ENCODE data around the gene UTS2R.
A peak's percentile ranks its signal among the peaks of the same experiment; 100 is the strongest.

The UTS2R gene

GRCh38 chr17:82371333-82372248 lies at the start of gene UTS2R:
Gene UTS2R, plus strand, starts transcription at chr17:82371765. Its CDS starts 2,560 bp downstream, at chr17:82374325.
- Histone ChIP-seq H3K4me3 (ENCODE audit: insufficient read length, low read depth) (peak within 1 kb of the TSS; percentile 33), H3K27me3 (ENCODE audit: insufficient read depth, insufficient read length) (peaks cover 33% of the 10 kb centered on the region), H3K4me1 (ENCODE audit: insufficient read depth, insufficient read length) (peaks cover 10% of the 10 kb centered on the region), H3K9me3 (ENCODE audit: insufficient read depth, low read length) (no peaks in the 10 kb centered on the region; the same call in 1 of the 2 replicates), H3K9ac (ENCODE audit: insufficient read length, low read depth) (peak within 1 kb of the TSS; percentile 67), H3K36me3 (ENCODE audit: insufficient read depth, insufficient read length, low read length) (no peaks in the 10 kb centered on the region)
- no peak for DNase-seq (ENCODE audit: low read depth, low spot score)
- no peak for TF ChIP-seq SUZ12 (IDR thresholded peaks at IDR 0.05; ENCODE audit: extremely low read depth, insufficient read depth, insufficient read length)
- no peak for TF ChIP-seq YY1 (IDR thresholded peaks at IDR 0.05; ENCODE audit: insufficient read depth, insufficient read length)
- no peak for TF ChIP-seq ZNF274 (IDR thresholded peaks at IDR 0.05; ENCODE audit: low read depth, low read length)

GRCh38 chr17:82321947-82322466 lies 49.6 kb upstream of the UTS2R start:
- no peak for DNase-seq (ENCODE audit: low read depth, low spot score)
- Histone ChIP-seq H3K27me3 (ENCODE audit: insufficient read depth, insufficient read length) (peaks cover 11% of the 10 kb centered on the region), H3K36me3 (ENCODE audit: insufficient read depth, insufficient read length, low read length) (no peaks in the 10 kb centered on the region), H3K9me3 (ENCODE audit: insufficient read depth, low read length) (peaks cover 8% of the 10 kb centered on the region), H3K9ac (ENCODE audit: insufficient read length, low read depth) (peak overlapping the region; percentile 27), H3K4me3 (ENCODE audit: insufficient read length, low read depth) (no peak overlapping the region), H3K4me1 (ENCODE audit: insufficient read depth, insufficient read length) (peaks cover 39% of the 10 kb centered on the region)
- TF ChIP-seq YY1 (IDR thresholded peaks at IDR 0.05; ENCODE audit: insufficient read depth, insufficient read length) (no peak), ZNF274 (IDR thresholded peaks at IDR 0.05; ENCODE audit: low read depth, low read length) (no peak), SUZ12 (IDR thresholded peaks at IDR 0.05; ENCODE audit: extremely low read depth, insufficient read depth, insufficient read length) (no peak)

GRCh38 chr17:82322526-82323453 lies 48.8 kb upstream of the UTS2R start:
- TF ChIP-seq YY1 (IDR thresholded peaks at IDR 0.05; ENCODE audit: insufficient read depth, insufficient read length) = no peak
- no peak for TF ChIP-seq SUZ12 (IDR thresholded peaks at IDR 0.05; ENCODE audit: extremely low read depth, insufficient read depth, insufficient read length)
- Histone ChIP-seq H3K9me3 (ENCODE audit: insufficient read depth, low read length) (peaks cover 8% of the 10 kb centered on the region), H3K4me1 (ENCODE audit: insufficient read depth, insufficient read length) (peaks cover 41% of the 10 kb centered on the region), H3K9ac (ENCODE audit: insufficient read length, low read depth) (peak overlapping the region; percentile 58), H3K27me3 (ENCODE audit: insufficient read depth, insufficient read length) (peaks cover 11% of the 10 kb centered on the region), H3K36me3 (ENCODE audit: insufficient read depth, insufficient read length, low read length) (no peaks in the 10 kb centered on the region), H3K4me3 (ENCODE audit: insufficient read length, low read depth) (no peak overlapping the region)
- no peak for DNase-seq (ENCODE audit: low read depth, low spot score)

GRCh38 chr17:82323514-82324234 lies 47.9 kb upstream of the UTS2R start:
- Histone ChIP-seq H3K9me3 (ENCODE audit: insufficient read depth, low read length) (peaks cover 7% of the 10 kb centered on the region), H3K27me3 (ENCODE audit: insufficient read depth, insufficient read length) (peaks cover 11% of the 10 kb centered on the region), H3K36me3 (ENCODE audit: insufficient read depth, insufficient read length, low read length) (no peaks in the 10 kb centered on the region), H3K4me1 (ENCODE audit: insufficient read depth, insufficient read length) (peaks cover 42% of the 10 kb centered on the region), H3K9ac (ENCODE audit: insufficient read length, low read depth) (no peak overlapping the region), H3K4me3 (ENCODE audit: insufficient read length, low read depth) (no peak overlapping the region)
- TF ChIP-seq SUZ12 (IDR thresholded peaks at IDR 0.05; ENCODE audit: extremely low read depth, insufficient read depth, insufficient read length) (no peak), ZNF274 (IDR thresholded peaks at IDR 0.05; ENCODE audit: low read depth, low read length) (no peak), YY1 (IDR thresholded peaks at IDR 0.05; ENCODE audit: insufficient read depth, insufficient read length) (no peak)
- DNase-seq (ENCODE audit: low read depth, low spot score) = no peak

- DNase-seq (ENCODE audit: low read depth, low spot score) = no peak
- peaks cover 39% of the 10 kb centered on the region for H3K4me1 ChIP-seq (ENCODE audit: insufficient read depth, insufficient read length)
- no peak overlapping the region for H3K9ac ChIP-seq (ENCODE audit: insufficient read length, low read depth)
- no peaks in the 10 kb centered on the region for H3K9me3 ChIP-seq (ENCODE audit: insufficient read depth, low read length)
- no peaks in the 10 kb centered on the region for H3K36me3 ChIP-seq (ENCODE audit: insufficient read depth, insufficient read length, low read length)
- H3K27me3 ChIP-seq (ENCODE audit: insufficient read depth, insufficient read length) = peaks cover 18% of the 10 kb centered on the region
- TF ChIP-seq ZNF274 (IDR thresholded peaks at IDR 0.05; ENCODE audit: low read depth, low read length) (no peak), YY1 (IDR thresholded peaks at IDR 0.05; ENCODE audit: insufficient read depth, insufficient read length) (no peak), SUZ12 (IDR thresholded peaks at IDR 0.05; ENCODE audit: extremely low read depth, insufficient read depth, insufficient read length) (no peak)
- no peak overlapping the region for H3K4me3 ChIP-seq (ENCODE audit: insufficient read length, low read depth)
Observed at GRCh38 chr17:82324566-82325285, 46.8 kb upstream of the UTS2R start.

All from NT2/D1 (cell line).